BE2C (cell line): ENCODE measurements around the gene PRSS53.

Experiments
- DNase-seq: peaks from one replicate; pipeline ENCODE4 v3.0.0-alpha.2; 2020
- H3K27me3 ChIP-seq: fragments of 250-450 bp; sonication (Bioruptor Pico); 2 replicates; pipeline ENCODE4 v1.5.1; 2020; ENCODE audit warnings: mild to moderate bottlenecking
- H3K36me3 ChIP-seq: fragments of 250-450 bp; sonication (Bioruptor Pico); 2 replicates; pipeline ENCODE4 v1.5.1; 2020; ENCODE audit warnings: mild to moderate bottlenecking
- H3K4me1 ChIP-seq: fragments of 250-450 bp; sonication (Bioruptor Pico); 2 replicates; pipeline ENCODE4 v1.5.1; 2020
- H3K4me3 ChIP-seq: 2 replicates; pipeline ENCODE4 v1.5.1; 2011; ENCODE audit warnings: low read depth, low read length
- H3K9me3 ChIP-seq: fragments of 250-450 bp; sonication (Bioruptor Pico); 2 replicates; pipeline ENCODE4 v1.5.1; 2020
- TF ChIP-seq, protein P1 (sequence below): IDR thresholded peaks from 2 replicates; pipeline ENCODE4 v1.5.1; 2012; ENCODE audit warnings: mild to moderate bottlenecking, low read depth, low read length

The PRSS53 gene

DNA sequence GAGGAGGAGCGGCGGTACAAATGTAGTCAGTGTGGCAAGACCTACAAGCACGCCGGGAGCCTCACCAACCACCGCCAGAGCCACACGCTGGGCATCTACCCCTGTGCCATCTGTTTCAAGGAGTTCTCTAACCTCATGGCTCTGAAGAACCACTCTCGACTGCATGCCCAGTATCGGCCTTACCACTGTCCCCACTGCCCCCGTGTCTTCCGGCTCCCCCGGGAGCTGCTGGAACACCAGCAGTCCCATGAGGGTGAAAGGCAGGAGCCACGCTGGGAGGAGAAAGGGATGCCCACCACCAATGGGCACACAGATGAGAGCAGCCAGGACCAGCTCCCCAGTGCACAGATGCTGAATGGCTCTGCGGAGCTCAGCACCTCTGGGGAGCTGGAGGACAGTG is 11.7 kb downstream of the PRSS53 start:
- no peaks in the 10 kb centered on the region for H3K9me3 ChIP-seq
- no peaks in the 10 kb centered on the region for H3K4me1 ChIP-seq
- peaks cover 53% of the 10 kb centered on the region for H3K36me3 ChIP-seq
- no peak for DNase-seq
- TF ChIP-seq, protein P1, sequence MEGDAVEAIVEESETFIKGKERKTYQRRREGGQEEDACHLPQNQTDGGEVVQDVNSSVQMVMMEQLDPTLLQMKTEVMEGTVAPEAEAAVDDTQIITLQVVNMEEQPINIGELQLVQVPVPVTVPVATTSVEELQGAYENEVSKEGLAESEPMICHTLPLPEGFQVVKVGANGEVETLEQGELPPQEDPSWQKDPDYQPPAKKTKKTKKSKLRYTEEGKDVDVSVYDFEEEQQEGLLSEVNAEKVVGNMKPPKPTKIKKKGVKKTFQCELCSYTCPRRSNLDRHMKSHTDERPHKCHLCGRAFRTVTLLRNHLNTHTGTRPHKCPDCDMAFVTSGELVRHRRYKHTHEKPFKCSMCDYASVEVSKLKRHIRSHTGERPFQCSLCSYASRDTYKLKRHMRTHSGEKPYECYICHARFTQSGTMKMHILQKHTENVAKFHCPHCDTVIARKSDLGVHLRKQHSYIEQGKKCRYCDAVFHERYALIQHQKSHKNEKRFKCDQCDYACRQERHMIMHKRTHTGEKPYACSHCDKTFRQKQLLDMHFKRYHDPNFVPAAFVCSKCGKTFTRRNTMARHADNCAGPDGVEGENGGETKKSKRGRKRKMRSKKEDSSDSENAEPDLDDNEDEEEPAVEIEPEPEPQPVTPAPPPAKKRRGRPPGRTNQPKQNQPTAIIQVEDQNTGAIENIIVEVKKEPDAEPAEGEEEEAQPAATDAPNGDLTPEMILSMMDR, result no peak
- H3K27me3 ChIP-seq, result no peaks in the 10 kb centered on the region
- H3K4me3 ChIP-seq, result no peak overlapping the region

DNA sequence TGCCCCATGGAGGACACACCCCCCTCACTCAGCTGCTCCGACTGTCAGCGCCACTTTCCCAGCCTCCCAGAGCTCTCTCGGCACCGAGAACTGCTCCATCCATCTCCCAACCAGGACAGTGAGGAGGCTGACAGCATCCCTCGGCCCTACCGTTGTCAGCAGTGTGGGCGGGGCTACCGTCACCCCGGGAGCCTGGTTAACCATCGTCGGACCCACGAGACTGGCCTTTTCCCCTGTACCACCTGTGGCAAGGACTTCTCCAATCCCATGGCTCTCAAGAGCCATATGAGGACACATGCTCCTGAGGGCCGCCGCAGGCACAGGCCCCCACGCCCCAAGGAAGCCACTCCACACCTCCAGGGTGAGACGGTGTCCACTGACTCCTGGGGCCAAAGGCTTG is 12.4 kb downstream of the PRSS53 start:
- H3K36me3 ChIP-seq, result peaks cover 51% of the 10 kb centered on the region
- H3K9me3 ChIP-seq, result no peaks in the 10 kb centered on the region
- H3K4me3 ChIP-seq, result no peak overlapping the region
- H3K4me1 ChIP-seq, result no peaks in the 10 kb centered on the region
- no peaks in the 10 kb centered on the region for H3K27me3 ChIP-seq
- TF ChIP-seq, protein P1, result no peak
- no peak for DNase-seq

DNA sequence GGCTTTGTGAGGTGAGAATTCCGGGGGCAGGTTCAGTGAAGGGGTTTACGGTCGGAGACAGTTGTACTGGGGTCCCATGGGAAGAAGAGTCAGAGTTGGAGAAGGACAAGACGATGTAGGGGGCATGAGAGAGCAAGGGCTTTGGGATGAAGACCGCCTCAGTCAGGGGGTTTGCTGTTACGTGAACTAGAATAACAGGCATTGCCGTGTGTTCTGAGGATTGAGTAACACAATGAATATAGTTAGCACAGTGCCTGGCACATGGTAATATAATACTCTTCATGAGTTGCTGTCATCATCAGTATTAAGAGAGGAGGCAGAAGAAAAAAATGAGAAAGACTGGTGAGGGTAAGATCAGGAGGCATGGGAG is 13.9 kb downstream of the PRSS53 start:
- H3K36me3 ChIP-seq, result peaks cover 36% of the 10 kb centered on the region
- TF ChIP-seq, protein P1, result no peak
- H3K9me3 ChIP-seq, result no peaks in the 10 kb centered on the region
- H3K4me3 ChIP-seq, result peak overlapping the region; percentile 100
- DNase-seq, result no peak
- H3K4me1 ChIP-seq, result no peaks in the 10 kb centered on the region
- no peaks in the 10 kb centered on the region for H3K27me3 ChIP-seq

DNA sequence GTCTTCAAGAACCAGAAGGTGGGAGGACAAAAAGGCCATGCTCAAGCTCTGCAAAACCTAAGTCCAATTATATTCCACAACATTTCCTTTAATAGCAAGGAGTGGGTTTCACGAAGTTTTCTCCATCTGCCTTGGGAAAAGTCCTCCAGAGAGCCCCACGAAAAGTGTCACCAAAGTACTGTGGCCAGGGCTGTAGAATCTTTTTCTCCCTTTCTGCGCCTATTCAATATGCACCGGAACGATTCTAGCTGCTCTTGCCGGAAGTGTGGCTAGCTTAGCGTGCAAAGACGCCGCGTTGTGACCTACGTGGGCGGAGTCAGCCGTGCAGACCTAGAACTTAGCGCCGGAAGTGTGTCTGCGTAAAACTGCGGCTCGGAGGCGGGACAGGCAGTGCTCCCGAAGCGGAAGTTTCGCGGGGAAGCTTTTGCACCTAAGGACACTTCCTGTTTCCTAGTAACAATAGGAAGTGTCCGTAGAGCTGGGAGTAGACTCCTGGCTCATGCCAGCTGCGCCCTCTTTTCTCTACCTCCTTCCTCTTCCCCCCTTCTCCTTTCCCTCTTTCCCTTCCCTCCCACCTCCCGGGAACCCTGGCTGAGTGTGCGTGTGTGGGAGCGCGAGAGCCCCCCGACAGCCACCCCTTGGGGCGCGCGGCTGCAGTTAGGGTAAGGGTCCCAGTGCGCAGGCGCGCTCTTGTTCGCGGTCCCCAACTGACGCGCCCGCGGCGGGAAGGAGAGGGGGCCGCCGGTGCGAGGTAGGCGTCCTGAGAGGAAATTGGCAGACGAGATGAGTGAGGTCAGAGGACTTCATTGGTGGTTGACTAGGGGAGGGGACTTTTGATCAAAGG is 14.6 kb downstream of the PRSS53 start, which contains the start of the genes ZNF646 and ZNF668:
TSS of gene ZNF646 (plus strand) at position 453 of the 844 bp plus-strand sequence. CDS start 1,903 bp downstream, outside the sequence.
TSS of gene ZNF668 (minus strand) at position 271 of the 844 bp plus-strand sequence. CDS start 9,781 bp downstream, outside the sequence.
- Histone ChIP-seq H3K4me3 (peak within 1 kb of the TSS; percentile 100), H3K4me1 (no peaks in the 10 kb centered on the region), H3K27me3 (no peaks in the 10 kb centered on the region), H3K9me3 (no peaks in the 10 kb centered on the region), H3K36me3 (peaks cover 31% of the 10 kb centered on the region)
- DNase-seq, result peak; percentile 98
- TF ChIP-seq, protein P1, result no peak

DNA sequence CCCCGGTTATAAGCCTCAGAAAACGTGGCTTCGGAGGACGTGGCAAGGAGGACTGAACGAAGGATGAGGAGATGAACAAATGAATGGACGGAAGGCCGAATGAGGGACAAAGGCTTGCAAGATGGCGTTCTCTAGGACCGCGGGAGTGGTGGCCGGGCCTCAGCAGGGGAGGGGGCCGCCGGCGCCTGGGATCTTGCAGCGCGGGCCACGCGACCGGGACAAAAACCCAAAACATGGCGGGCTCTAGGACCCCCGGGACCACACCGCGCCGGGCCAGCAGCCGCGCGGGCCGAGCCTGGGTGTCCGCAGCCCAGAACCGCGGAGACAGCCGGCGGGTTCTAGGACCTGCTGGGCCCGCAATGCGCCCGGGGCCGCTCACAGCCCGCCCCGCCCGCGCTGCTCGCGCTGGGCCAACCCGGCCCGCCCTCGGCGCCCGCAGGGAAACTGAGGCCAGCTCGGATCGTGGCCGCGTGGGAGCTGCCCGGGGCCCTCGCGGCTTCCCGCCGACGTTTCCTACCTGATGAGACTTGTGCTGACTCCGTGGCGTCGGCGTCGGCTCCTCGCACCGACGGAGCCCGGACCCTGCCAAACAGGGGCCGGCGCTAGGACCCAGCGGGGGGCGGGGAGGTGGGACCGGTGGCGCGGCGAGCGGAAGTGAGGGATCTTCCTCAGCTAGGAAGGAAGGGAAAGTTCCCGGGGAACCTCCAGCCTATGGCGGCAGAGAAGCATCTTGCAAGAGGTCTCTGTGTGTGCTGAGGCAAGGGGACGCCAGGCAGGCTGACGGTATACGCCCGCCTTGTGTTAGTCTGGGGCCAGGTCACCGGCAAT is 15.4 kb downstream of the PRSS53 start:
- Histone ChIP-seq H3K9me3 (no peaks in the 10 kb centered on the region), H3K4me3 (peak overlapping the region; percentile 100), H3K36me3 (peaks cover 23% of the 10 kb centered on the region), H3K4me1 (no peaks in the 10 kb centered on the region), H3K27me3 (no peaks in the 10 kb centered on the region)
- peak; percentile 96 for DNase-seq
- TF ChIP-seq, protein P1, result no peak
